ENCODE measurements around the gene DNM1L.
"Not testable (repeated sequence)": the region's sequence is repeated elsewhere in the genome, so short reads cannot be mapped to it uniquely, and the experiment has no call there.

The DNM1L gene

DNA sequence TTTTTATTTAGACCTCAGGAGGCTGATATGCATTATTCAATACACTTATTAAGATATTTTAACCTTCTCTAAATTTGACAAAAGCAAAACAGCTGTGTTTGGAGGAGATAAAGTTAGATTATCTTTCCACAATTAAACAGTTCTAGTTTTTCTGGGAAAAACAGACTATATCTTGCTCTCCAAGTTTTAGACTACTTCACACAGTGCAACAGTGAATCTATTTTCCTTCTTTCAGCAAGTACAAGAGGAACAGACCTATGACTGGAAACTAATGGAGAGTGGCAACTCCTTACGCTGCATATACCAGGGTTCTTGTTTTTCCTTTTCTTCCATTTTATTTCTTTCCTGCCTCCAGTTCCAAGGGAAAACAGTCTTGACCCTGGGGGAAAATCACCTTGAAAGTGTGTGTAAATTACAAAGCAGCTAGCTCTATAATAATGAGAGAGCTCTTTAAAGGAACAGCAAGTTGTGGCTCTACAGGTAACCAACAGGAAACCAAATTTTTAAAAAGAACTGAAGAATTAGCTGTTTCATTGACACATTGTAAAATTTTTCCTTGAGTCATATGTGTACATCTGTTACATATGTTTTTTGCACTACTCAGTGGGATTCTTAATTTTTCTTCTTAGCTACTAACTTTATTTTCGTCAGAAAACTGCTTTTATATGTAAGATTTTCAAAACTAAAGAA lies 27.4 kb downstream of the DNM1L start:
- H3K4me3 ChIP-seq (ENCODE audit: low read length) = no peak overlapping the region
- DNase-seq (ENCODE audit: low read depth) = no peak
- TF ChIP-seq, protein P1, sequence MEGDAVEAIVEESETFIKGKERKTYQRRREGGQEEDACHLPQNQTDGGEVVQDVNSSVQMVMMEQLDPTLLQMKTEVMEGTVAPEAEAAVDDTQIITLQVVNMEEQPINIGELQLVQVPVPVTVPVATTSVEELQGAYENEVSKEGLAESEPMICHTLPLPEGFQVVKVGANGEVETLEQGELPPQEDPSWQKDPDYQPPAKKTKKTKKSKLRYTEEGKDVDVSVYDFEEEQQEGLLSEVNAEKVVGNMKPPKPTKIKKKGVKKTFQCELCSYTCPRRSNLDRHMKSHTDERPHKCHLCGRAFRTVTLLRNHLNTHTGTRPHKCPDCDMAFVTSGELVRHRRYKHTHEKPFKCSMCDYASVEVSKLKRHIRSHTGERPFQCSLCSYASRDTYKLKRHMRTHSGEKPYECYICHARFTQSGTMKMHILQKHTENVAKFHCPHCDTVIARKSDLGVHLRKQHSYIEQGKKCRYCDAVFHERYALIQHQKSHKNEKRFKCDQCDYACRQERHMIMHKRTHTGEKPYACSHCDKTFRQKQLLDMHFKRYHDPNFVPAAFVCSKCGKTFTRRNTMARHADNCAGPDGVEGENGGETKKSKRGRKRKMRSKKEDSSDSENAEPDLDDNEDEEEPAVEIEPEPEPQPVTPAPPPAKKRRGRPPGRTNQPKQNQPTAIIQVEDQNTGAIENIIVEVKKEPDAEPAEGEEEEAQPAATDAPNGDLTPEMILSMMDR (IDR thresholded peaks at IDR 0.05; ENCODE audit: insufficient read depth, low read depth, low read length, missing control alignments) = no peak

DNA sequence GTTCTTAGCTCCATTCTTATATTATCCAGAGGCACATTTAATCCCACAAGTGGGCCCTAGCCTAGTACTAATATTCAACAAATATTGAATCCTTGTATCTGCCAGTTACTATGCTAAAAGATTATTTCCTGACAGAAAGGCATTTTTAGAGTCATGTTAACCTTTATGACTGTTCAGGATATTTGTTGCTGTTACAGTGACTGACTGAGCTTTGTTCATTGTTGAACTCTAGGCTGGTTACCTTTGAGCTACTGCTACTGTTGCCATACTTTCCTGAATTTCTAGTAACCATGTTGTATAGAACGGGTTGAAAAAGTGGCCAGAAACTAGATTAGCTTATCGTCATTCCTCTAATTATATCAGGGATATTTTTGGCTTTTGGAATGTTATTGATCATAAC lies 29.8 kb downstream of the DNM1L start:
- TF ChIP-seq, protein P1 (IDR thresholded peaks at IDR 0.05; ENCODE audit: insufficient read depth, low read depth, low read length, missing control alignments) = no peak
- no peak for DNase-seq (ENCODE audit: low read depth)
- no peak overlapping the region for H3K4me3 ChIP-seq (ENCODE audit: low read length)

DNA sequence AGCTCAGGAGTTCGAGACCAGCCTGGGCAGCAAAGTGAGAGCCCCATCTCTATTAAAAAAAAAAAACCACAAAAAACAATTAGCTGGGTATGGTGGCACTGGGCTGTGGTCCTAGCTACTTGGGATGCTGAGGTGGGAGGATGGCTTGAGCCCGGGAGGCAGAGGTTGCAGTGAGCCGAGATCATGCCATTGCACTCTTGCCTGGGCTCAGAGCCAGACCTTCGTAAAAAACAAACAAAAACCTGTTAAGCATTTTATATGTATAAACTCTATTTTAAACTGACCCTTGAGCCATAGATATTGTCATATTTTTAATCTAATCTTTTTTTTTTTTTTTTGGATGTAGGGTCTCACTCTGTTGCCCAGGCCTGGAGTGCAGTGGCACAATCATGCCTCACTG lies 35.7 kb downstream of the DNM1L start:
- DNase-seq (ENCODE audit: low read depth) = no peak
- TF ChIP-seq, protein P1 (IDR thresholded peaks at IDR 0.05; ENCODE audit: insufficient read depth, low read depth, low read length, missing control alignments) = no peak
- no peak overlapping the region for H3K4me3 ChIP-seq (ENCODE audit: low read length)

DNA sequence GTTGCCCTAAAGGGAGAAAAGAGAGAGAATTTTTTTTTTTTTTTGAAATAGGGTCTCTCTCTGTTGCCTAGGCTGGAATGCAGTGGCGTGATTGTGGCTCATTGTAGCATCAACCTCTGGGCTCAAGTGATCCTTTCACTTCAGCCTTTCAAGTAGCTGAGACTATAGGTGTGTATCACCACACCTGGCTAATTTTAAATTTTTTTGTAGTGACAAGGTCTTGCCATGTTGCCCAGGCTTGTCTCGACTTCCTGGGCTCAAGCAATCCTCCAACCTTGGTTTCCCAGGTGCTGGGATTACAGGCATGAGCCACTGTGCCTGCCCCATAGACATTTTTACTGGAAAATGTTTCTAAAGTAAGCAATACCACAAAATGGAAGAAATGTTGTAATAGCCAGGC lies 39.8 kb downstream of the DNM1L start:
- TF ChIP-seq, protein P1 (IDR thresholded peaks at IDR 0.05; ENCODE audit: insufficient read depth, low read depth, low read length, missing control alignments) = no peak
- DNase-seq (ENCODE audit: low read depth) = peak; percentile 98
- H3K4me3 ChIP-seq (ENCODE audit: low read length) = no peak overlapping the region

DNA sequence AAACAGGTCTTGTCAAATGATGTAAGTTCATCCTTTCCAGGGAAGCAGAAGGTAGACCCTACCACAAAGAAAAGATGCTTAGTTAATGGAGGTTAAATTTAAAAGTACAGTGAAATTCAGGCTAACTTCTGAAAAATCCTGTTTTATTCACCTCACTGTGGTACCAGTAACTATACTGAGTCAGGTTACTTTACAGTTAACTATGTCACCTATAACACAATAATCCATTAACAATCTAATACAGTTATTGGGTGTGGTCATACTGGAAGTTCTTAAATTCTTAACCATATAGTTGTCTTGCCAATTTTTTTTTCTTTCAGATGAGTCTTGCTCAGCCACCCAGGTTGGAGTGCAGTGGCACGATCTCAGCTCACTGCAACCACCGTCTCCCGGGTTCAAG lies 46.2 kb downstream of the DNM1L start:
- not testable (repeated sequence) for DNase-seq (ENCODE audit: low read depth); H3K4me3 ChIP-seq (ENCODE audit: low read length)

DNA sequence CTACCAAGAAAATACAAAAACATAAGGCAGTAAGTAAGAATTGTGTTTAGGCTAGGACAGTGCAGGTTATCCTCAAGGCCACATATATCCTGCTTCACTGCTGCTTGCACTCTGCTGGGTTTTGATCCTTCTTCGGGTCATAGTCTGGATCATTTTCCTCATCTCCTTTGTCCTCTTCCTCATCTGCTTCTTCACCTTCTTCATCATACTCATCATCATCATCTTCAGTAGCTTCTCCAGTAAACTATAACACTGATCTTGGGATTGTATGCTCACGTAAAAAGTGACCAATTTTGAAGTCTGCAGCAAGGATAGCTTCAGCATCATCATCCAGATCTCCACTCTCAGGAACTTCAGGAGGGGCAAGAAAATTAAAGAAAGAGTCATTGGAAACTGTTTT lies 47.2 kb downstream of the DNM1L start:
- DNase-seq (ENCODE audit: low read depth) = no peak
- H3K4me3 ChIP-seq (ENCODE audit: low read length) = no peak overlapping the region
- TF ChIP-seq, protein P1 (IDR thresholded peaks at IDR 0.05; ENCODE audit: insufficient read depth, low read depth, low read length, missing control alignments) = no peak

DNA sequence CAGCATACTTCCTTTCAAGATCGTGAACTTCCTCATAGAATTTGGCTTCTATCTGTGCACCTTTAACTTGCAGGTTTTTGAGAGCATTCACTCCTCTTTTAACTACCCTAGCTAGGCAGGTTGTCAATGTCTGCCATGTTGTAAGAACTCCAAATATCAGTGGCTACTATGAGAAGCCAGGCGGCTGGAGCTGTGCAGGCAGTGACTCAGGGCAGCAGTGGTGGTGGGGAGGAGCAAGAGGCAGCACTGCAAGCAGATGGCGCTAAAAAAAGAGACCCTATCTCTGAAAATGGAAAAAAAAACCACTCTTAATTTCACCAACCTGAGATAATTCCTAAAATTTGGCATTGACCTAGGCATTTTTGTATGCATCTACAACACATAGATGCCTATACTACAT lies 48.1 kb downstream of the DNM1L start:
- TF ChIP-seq, protein P1 (IDR thresholded peaks at IDR 0.05; ENCODE audit: insufficient read depth, low read depth, low read length, missing control alignments) = no peak
- DNase-seq (ENCODE audit: low read depth) = no peak
- H3K4me3 ChIP-seq (ENCODE audit: low read length) = no peak overlapping the region

Measured in epithelial cell of esophagus (primary cell).